Upper lobe of left lung (tissue), 4 donors: ENCODE results near the gene IL17A.

ENCODE experiments used
- CTCF ChIP-seq, 6 experiments: fragments of 450-650 bp in 4 of 6; fragments of 200-600 bp in 2 of 6; sonication (generic) in 2 of 6; IDR thresholded peaks; one replicate each; pipeline ENCODE4 v1.5.1; 2016 to 2019; ENCODE audit warnings: antibody characterized with exemption in 6 of 6
- EP300 ChIP-seq, 4 donors: sonication (generic); formaldehyde crosslinking; IDR thresholded peaks; one replicate each; pipeline ENCODE4 v1.5.1; 2017; ENCODE audit warnings: antibody characterized with exemption in 4 of 4, control low read depth in 2 of 4
- POLR2AphosphoS5 ChIP-seq, 2 donors: sonication (generic); formaldehyde crosslinking; IDR thresholded peaks; one replicate each; pipeline ENCODE4 v1.5.1; 2017; ENCODE audit warnings: antibody characterized with exemption in 2 of 2

- no peak for TF ChIP-seq POLR2AphosphoS5 (IDR thresholded peaks at IDR 0.05)
- TF ChIP-seq EP300 (IDR thresholded peaks at IDR 0.05), result no peak
- no peak for TF ChIP-seq CTCF (IDR thresholded peaks at IDR 0.05)
These were observed 27.0 kb downstream of the IL17A start for GRCh38 chr6:52213127-52213526.
